ENCODE measurements around the gene KCNIP4. TPM values are rescaled to one million over a fixed set of nuclear protein-coding genes. Genes with fewer than 3 reads are reported as not detected.

Gene KCNIP4
- total and polyA plus RNA-seq, 2 of the 4 experiments (the other 2 are of a cell fraction): not detected

DNA sequence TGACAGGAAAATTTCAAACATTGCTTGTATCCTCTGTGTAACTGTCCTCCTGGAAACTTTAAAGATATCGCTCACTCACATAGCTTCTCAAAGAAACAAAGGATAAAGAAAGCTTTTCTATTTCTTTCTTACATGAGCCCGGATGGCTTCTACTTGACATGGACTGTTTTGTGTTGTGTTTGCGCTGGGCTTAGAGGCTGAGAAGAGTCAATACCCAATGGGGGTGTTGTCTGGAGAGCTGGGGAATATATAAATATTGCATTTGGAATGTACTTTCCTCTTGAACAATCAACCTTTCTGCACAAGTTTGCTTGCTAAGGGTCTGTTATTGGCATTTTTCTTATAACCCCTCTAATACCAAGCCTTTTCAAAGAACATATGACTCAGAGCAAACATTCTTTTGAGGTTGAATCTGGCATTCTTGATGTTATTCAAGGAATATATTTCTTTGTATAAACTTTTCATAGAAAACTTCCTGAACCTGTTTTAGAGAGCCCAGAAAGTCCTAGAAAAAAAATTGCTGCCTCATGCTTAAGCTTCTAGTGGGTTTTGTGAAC lies 916.4 kb downstream of the KCNIP4 start:
- CTCF ChIA-PET: no interaction called here
- no peak overlapping the region for H2BK5ac ChIP-seq (ENCODE audit: low read depth, low read length, poor library complexity, severe bottlenecking)
- BruUV-seq (replicated peaks): no TSS peak
- ATAC-seq (ENCODE audit: low read depth) (no peak), DNase-seq (no peak)
- H3K79me1 ChIP-seq (ENCODE audit: low read depth in 1 of 2, low read length in 2 of 2): no peaks in the 10 kb centered on the region
- H3K18ac ChIP-seq (ENCODE audit: low read depth, low read length): no peak overlapping the region
- POLR2A ChIA-PET (ENCODE audit: unreplicated experiment): no interaction called here
- no peaks in the 10 kb centered on the region for H4K20me1 ChIP-seq (ENCODE audit: insufficient read depth, low read length)
- H3K36me3 ChIP-seq (ENCODE audit: control insufficient read depth, insufficient read depth, low read length): no peaks in the 10 kb centered on the region
- no peak overlapping the region for H3K56ac ChIP-seq (ENCODE audit: extremely low read depth, insufficient read depth, low read length)
- H3K4me3 ChIP-seq (ENCODE audit: insufficient read depth, low read depth, low read length): no peak overlapping the region
- H4K8ac ChIP-seq (ENCODE audit: low read depth in 2 of 2, low read length in 2 of 2): no peak overlapping the region
- no peak overlapping the region for H2AK5ac ChIP-seq (ENCODE audit: low read depth, low read length)
- no peak overlapping the region for H2BK20ac ChIP-seq (ENCODE audit: low read depth, low read length)
- no peak overlapping the region for H3K14ac ChIP-seq (replicated peaks; ENCODE audit: low read depth, low read length)
- no CpG with 5 or more reads among the region's 3 CpGs for WGBS, 2 experiments (ENCODE audit: extremely low coverage in 2 of 2, insufficient read length in 1 of 2)
- H3K9ac ChIP-seq (ENCODE audit: low read depth, low read length): no peak overlapping the region
- no peak overlapping the region for H2AK9ac ChIP-seq (replicated peaks; ENCODE audit: low read depth, low read length, poor library complexity)
- H2BK15ac ChIP-seq (ENCODE audit: low read depth, low read length): no peak overlapping the region
- no peak overlapping the region for H3K23ac ChIP-seq (ENCODE audit: low read depth, low read length)
- H3K9me3 ChIP-seq (ENCODE audit: control insufficient read depth, insufficient read depth, low read length): peaks cover 9% of the 10 kb centered on the region
- dilution Hi-C loops (cut with HindIII; ENCODE audit: low sequenced_read_pairs, unreplicated experiment) (no loop called here), intact Hi-C loops (cut with micrococcal nuclease) (no loop called here), in situ Hi-C loops (cut with MboI; ENCODE audit: low sequenced_read_pairs) (no loop called here)
- no peak overlapping the region for H2BK120ac ChIP-seq (ENCODE audit: low read depth, low read length)
- no peak overlapping the region for H4K5ac ChIP-seq (ENCODE audit: low read depth, low read length)
- no peaks in the 10 kb centered on the region for H3K4me1 ChIP-seq (ENCODE audit: control insufficient read depth, insufficient read depth, low read length)
- H3K27me3 ChIP-seq (ENCODE audit: control insufficient read depth, insufficient read depth, low read length): no peaks in the 10 kb centered on the region
- H4K91ac ChIP-seq (ENCODE audit: insufficient read depth, low read depth, low read length): no peak overlapping the region
- TF ChIP-seq SMC3 (IDR thresholded peaks at IDR 0.05; ENCODE audit: low read depth, low read length): no peak
- H3K9me1 ChIP-seq (ENCODE audit: insufficient read depth, low read length): no peaks in the 10 kb centered on the region
- H3K4me2 ChIP-seq (ENCODE audit: low read depth, low read length): no peak overlapping the region
- no peak overlapping the region for H3K27ac ChIP-seq (ENCODE audit: insufficient read depth, low read length)
- H2AFZ ChIP-seq (replicated peaks; ENCODE audit: low read length, poor library complexity): no peak overlapping the region
- H3K4ac ChIP-seq (ENCODE audit: low read depth, low read length): no peak overlapping the region
